SU-DHL-6 (cell line): ENCODE data around the gene ADD1.

Source experiments
- H2AFZ ChIP-seq: fragments of 200-600 bp; sonication (generic); 2 replicates; pipeline ENCODE4 v1.6.1; 2014; ENCODE audit warnings: low read depth, mild to moderate bottlenecking, moderate library complexity, mixed read lengths, antibody characterized with exemption, low read length; ENCODE audit not compliant: severe bottlenecking
- H3F3A ChIP-seq: fragments of 200-600 bp; shearing (Covaris generic); 2 replicates; pipeline ENCODE4 v1.6.0; 2016; ENCODE audit warnings: antibody characterized with exemption, mild to moderate bottlenecking; ENCODE audit not compliant: insufficient read depth
- H3K27ac ChIP-seq: fragments of 200-600 bp; sonication (generic); 2 replicates; pipeline ENCODE4 v1.5.1; 2016; ENCODE audit warnings: low read depth, mild to moderate bottlenecking, low read length, moderate library complexity, mixed read lengths
- H3K27me3 ChIP-seq: fragments of 200-600 bp; sonication (generic), shearing (Covaris generic); 2 replicates; pipeline ENCODE4 v1.6.0; 2014; ENCODE audit warnings: mild to moderate bottlenecking, low read length
- H3K36me3 ChIP-seq: fragments of 200-600 bp; sonication (generic); 2 replicates; pipeline ENCODE4 v1.6.1; 2014; ENCODE audit warnings: mild to moderate bottlenecking, low read length, mixed read lengths
- H3K4me2 ChIP-seq: fragments of 300-600, 200-600 bp; shearing (Covaris generic), sonication (generic); 2 replicates; pipeline ENCODE4 v1.6.0; 2014; ENCODE audit warnings: low read length, low read depth, mild to moderate bottlenecking; ENCODE audit not compliant: poor library complexity, severe bottlenecking
- H3K4me3 ChIP-seq: fragments of 200-600 bp; sonication (generic); 2 replicates; pipeline ENCODE4 v1.5.1; 2014; ENCODE audit warnings: antibody characterized with exemption, low read length, mild to moderate bottlenecking, mixed read lengths; ENCODE audit not compliant: insufficient read depth, poor library complexity, severe bottlenecking
- H3K79me2 ChIP-seq: fragments of 200-600 bp; sonication (generic); 2 replicates; pipeline ENCODE4 v1.6.1; 2014; ENCODE audit warnings: mild to moderate bottlenecking, low read length, moderate library complexity; ENCODE audit not compliant: insufficient read depth
- H3K9ac ChIP-seq: fragments of 200-600 bp; sonication (generic); 2 replicates; pipeline ENCODE4 v1.7.0; 2014; ENCODE audit warnings: mild to moderate bottlenecking, low read length
- H3K9me2 ChIP-seq: fragments of 200-600 bp; sonication (generic); replicated peaks from 2 replicates; pipeline ENCODE4 v1.6.1; 2014; ENCODE audit warnings: low read length; ENCODE audit not compliant: insufficient read depth
- H3K9me3 ChIP-seq: fragments of 200-600 bp; sonication (generic); 2 replicates; pipeline ENCODE4 v1.6.1; 2014; ENCODE audit warnings: low read length, mixed read lengths; ENCODE audit not compliant: insufficient read depth
- H4K20me1 ChIP-seq: fragments of 200-600 bp; sonication (generic); 2 replicates; pipeline ENCODE4 v1.6.1; 2014; ENCODE audit warnings: low read depth, mild to moderate bottlenecking, antibody characterized with exemption, low read length, moderate library complexity, mixed read lengths
- CTCF ChIP-seq: fragments of 200-600 bp; sonication (generic); IDR thresholded peaks from one replicate; pipeline ENCODE4 v1.5.1; 2017; ENCODE audit warnings: antibody characterized with exemption, mild to moderate bottlenecking, low read length, moderate library complexity; ENCODE audit not compliant: insufficient read depth, poor library complexity, severe bottlenecking
- EZH2phosphoT487 ChIP-seq: fragments of 200-600 bp; sonication (generic), shearing (Covaris generic); conservative IDR thresholded peaks from 2 replicates; pipeline ENCODE4 v1.6.1; 2018; ENCODE audit warnings: mild to moderate bottlenecking, antibody characterized with exemption, low read length, moderate library complexity, mixed read lengths

Gene ADD1

GRCh38 chr4:2869659-2870058 is 26.0 kb downstream of the ADD1 start:
- no peak overlapping the region for H3K27ac ChIP-seq
- H3K4me2 ChIP-seq: no peak overlapping the region
- no peak overlapping the region for H3K9ac ChIP-seq
- H3K36me3 ChIP-seq: no peaks in the 10 kb centered on the region
- H3K79me2 ChIP-seq: no peaks in the 10 kb centered on the region
- no peak overlapping the region for H2AFZ ChIP-seq
- no peaks in the 10 kb centered on the region for H3K9me3 ChIP-seq
- no peak overlapping the region for H3K4me3 ChIP-seq
- H3F3A ChIP-seq: no peaks in the 10 kb centered on the region
- H3K9me2 ChIP-seq: no peaks in the 10 kb centered on the region
- TF ChIP-seq CTCF (no peak), EZH2phosphoT487 (no peak)
- H4K20me1 ChIP-seq: peaks cover under 1% of the 10 kb centered on the region; the same call in 1 of the 2 replicates
- H3K27me3 ChIP-seq: no peaks in the 10 kb centered on the region

DNA sequence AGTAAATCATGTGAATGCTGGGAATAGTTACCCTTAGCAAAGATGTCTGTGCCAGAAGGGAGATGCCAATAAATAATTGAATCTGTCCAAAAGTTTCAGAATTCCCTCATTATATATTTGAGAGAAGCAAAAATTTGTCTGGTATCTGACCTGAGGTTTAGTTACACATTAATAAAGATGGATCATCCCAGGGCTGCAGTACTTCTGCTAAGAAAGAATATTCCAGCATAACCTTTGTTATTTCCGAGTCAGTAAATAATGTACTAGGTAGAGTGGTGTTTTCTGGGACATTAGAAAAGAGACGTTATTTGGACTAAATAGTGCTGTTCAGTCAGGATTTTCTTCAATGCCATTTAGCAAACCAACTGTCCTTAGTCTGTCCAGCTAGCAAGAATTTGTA is 26.4 kb downstream of the ADD1 start:
- Histone ChIP-seq H3K9ac (no peak overlapping the region), H3F3A (no peaks in the 10 kb centered on the region), H3K27me3 (no peaks in the 10 kb centered on the region), H3K36me3 (no peaks in the 10 kb centered on the region), H3K79me2 (no peaks in the 10 kb centered on the region), H3K27ac (no peak overlapping the region), H3K4me3 (no peak overlapping the region), H3K4me2 (no peak overlapping the region), H3K9me3 (no peaks in the 10 kb centered on the region), H4K20me1 (no peaks in the 10 kb centered on the region), H2AFZ (no peak overlapping the region), H3K9me2 (no peaks in the 10 kb centered on the region)
- TF ChIP-seq CTCF (no peak), EZH2phosphoT487 (no peak)

DNA sequence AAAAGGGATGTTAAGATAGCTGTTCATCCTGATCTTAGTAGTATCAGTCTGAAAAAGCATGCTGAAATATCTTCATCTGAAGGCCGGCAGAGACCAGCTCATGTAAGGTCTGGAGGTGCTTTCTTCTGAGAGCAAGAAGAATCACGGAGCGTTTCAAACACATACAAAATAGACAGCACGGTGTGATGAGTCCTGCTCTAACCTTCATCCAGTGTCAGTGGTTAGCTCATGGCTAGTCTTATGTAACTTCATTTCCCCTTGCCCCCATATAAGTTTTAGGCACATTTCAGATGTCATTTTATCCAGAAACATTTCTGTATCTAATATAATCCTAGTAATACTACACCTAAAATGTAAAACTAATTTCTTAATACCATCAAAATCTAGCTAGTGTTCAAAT is 27.8 kb downstream of the ADD1 start:
- no peaks in the 10 kb centered on the region for H3K9me3 ChIP-seq
- H3K9me2 ChIP-seq: no peaks in the 10 kb centered on the region
- H3K27ac ChIP-seq: no peak overlapping the region
- H3K9ac ChIP-seq: no peak overlapping the region
- no peaks in the 10 kb centered on the region for H3K79me2 ChIP-seq
- no peaks in the 10 kb centered on the region for H3K27me3 ChIP-seq
- no peak overlapping the region for H3K4me2 ChIP-seq
- no peaks in the 10 kb centered on the region for H4K20me1 ChIP-seq
- H2AFZ ChIP-seq: no peak overlapping the region
- TF ChIP-seq CTCF: no peak
- TF ChIP-seq EZH2phosphoT487: no peak
- no peaks in the 10 kb centered on the region for H3K36me3 ChIP-seq
- no peaks in the 10 kb centered on the region for H3F3A ChIP-seq
- no peak overlapping the region for H3K4me3 ChIP-seq

DNA sequence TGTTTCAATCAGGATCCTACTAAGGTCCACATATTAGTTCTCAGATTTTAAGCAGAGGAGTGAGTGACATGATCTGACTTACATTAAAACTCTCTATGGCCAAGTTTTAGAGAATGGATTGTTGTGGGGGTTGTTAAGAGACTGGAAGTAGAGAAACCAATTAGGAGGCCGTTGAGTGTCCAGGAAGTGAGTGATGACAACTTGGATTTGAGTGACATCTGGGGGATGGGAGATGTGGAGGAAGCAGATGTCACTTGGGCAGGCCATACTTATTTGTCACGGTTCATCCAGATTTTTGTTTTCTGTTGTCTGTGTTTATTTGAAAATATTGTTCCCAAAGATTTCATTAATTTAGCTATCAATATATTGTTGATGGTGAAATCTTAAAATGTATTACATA is 28.3 kb downstream of the ADD1 start:
- Histone ChIP-seq H3K4me3 (no peak overlapping the region), H3F3A (no peaks in the 10 kb centered on the region), H2AFZ (no peak overlapping the region), H3K4me2 (no peak overlapping the region), H3K36me3 (no peaks in the 10 kb centered on the region), H3K27ac (no peak overlapping the region), H3K27me3 (no peaks in the 10 kb centered on the region), H4K20me1 (no peaks in the 10 kb centered on the region), H3K79me2 (no peaks in the 10 kb centered on the region), H3K9me3 (no peaks in the 10 kb centered on the region), H3K9me2 (no peaks in the 10 kb centered on the region), H3K9ac (no peak overlapping the region)
- TF ChIP-seq EZH2phosphoT487 (no peak), CTCF (no peak)
